PC-3 (cell line): ENCODE measurements around the gene AGRP.

ENCODE experiments used
- EZH2phosphoT487 ChIP-seq: fragments of 300-600 bp; sonication (generic); IDR thresholded peaks from 2 replicates; pipeline ENCODE4 v1.6.1; 2018; ENCODE audit warnings: mild to moderate bottlenecking, antibody characterized with exemption, low read length, borderline replicate concordance
- TF ChIP-seq, protein P1 (sequence below): fragments of 300-600 bp; sonication (generic); conservative IDR thresholded peaks from 2 replicates; pipeline ENCODE4 v1.5.1; 2017; ENCODE audit warnings: antibody characterized with exemption, low read depth, mild to moderate bottlenecking, low read length

DNA sequence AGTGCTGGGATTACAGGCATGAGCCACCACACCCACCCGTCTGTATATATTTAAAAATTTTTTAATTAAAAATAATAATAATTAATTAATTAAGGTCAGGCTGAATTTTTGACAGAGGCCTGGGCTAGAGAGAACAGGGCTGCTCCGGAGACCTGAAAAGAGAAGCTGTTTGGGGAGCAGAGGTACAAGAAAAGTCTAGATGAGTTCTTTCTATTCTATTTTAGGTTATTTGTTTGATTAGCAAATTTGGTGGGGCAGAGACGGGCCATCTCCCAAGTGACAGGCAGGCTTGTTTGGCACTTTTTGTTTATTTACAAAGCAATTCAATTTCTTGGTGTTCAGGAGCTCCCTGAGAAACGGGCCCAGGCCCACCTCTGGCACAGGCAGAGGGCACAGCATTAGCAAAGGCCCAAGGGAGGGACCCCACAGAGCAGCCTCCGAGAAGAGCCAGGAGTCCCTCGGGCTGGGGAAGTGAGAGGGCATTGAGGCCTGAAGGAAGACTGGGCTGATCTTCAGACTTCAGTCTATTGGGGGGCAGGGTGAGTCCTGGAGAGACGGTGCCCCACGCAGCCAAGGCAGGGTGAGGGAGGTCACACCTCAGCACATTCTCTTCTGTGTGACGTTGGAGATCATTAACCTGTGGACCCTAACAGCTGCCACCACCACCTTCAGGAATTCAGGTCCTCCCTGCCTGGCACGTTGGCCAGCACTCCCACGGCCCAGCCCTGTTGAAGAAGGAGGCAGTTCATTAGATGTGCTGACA, 34.5 kb upstream of the AGRP start:
- TF ChIP-seq, protein P1, sequence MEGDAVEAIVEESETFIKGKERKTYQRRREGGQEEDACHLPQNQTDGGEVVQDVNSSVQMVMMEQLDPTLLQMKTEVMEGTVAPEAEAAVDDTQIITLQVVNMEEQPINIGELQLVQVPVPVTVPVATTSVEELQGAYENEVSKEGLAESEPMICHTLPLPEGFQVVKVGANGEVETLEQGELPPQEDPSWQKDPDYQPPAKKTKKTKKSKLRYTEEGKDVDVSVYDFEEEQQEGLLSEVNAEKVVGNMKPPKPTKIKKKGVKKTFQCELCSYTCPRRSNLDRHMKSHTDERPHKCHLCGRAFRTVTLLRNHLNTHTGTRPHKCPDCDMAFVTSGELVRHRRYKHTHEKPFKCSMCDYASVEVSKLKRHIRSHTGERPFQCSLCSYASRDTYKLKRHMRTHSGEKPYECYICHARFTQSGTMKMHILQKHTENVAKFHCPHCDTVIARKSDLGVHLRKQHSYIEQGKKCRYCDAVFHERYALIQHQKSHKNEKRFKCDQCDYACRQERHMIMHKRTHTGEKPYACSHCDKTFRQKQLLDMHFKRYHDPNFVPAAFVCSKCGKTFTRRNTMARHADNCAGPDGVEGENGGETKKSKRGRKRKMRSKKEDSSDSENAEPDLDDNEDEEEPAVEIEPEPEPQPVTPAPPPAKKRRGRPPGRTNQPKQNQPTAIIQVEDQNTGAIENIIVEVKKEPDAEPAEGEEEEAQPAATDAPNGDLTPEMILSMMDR: no peak
- TF ChIP-seq EZH2phosphoT487: no peak
